ENCODE data around the gene SDF2L1. TPM values are rescaled to one million over a fixed set of nuclear protein-coding genes. Genes with fewer than 3 reads are reported as not detected.
"Not testable (repeated sequence)": the region's sequence is repeated elsewhere in the genome, so short reads cannot be mapped to it uniquely, and the experiment has no call there.

The SDF2L1 gene
- total RNA-seq, 1 experiment from 2014 or later, result 12.8 TPM

GRCh38 chr22:21691816-21692215 lies 49.7 kb downstream of the SDF2L1 start:
- DNase-seq, result no peak
- no peaks in the 10 kb centered on the region for H3K9me3 ChIP-seq (replicated peaks)
- no peaks in the 10 kb centered on the region for H3K27me3 ChIP-seq
- no peak overlapping the region for H3K27ac ChIP-seq
- peaks cover 2% of the 10 kb centered on the region; the same call in 1 of the 2 replicates for H3K4me1 ChIP-seq
- peaks cover 10% of the 10 kb centered on the region for H3K36me3 ChIP-seq
- no peak overlapping the region for H3K4me3 ChIP-seq

GRCh38 chr22:21692856-21693255 lies 50.8 kb downstream of the SDF2L1 start:
- not testable (repeated sequence) for H3K27ac ChIP-seq; H3K4me3 ChIP-seq; H3K4me1 ChIP-seq; H3K9me3 ChIP-seq (replicated peaks); H3K27me3 ChIP-seq; H3K36me3 ChIP-seq; DNase-seq

- Histone ChIP-seq H3K4me1 (peaks cover 2% of the 10 kb centered on the region; the same call in 1 of the 2 replicates), H3K27ac (no peak overlapping the region), H3K36me3 (peaks cover 7% of the 10 kb centered on the region), H3K27me3 (no peaks in the 10 kb centered on the region), H3K9me3 (replicated peaks) (no peaks in the 10 kb centered on the region), H3K4me3 (no peak overlapping the region)
- DNase-seq, result no peak
These were observed 51.4 kb downstream of the SDF2L1 start for GRCh38 chr22:21693333-21693998.

Other genes starting within 250 kb of the SDF2L1 start
- gene HIC2, start 224.9 kb upstream of the SDF2L1 start, total RNA-seq (2014; rRNA removed; shearing (Covaris generic)), result 20.8 and 21.5 TPM in 2 replicates
- 0.18 and 0.67 TPM in 2 replicates for gene TMEM191C, start 174.9 kb upstream of the SDF2L1 start, total RNA-seq (2014; rRNA removed; shearing (Covaris generic))
- gene RIMBP3C, start 90.8 kb upstream of the SDF2L1 start, total RNA-seq (2014; rRNA removed; shearing (Covaris generic)), result 0.28 and 0.49 TPM in 2 replicates
- 102 and 103 TPM in 2 replicates for gene UBE2L3, start 74.6 kb upstream of the SDF2L1 start, total RNA-seq (2014; rRNA removed; shearing (Covaris generic))
- 7.8 and 8.9 TPM in 2 replicates for gene YDJC, start 12.3 kb upstream of the SDF2L1 start, total RNA-seq (2014; rRNA removed; shearing (Covaris generic))
- gene CCDC116, start 9.5 kb upstream of the SDF2L1 start, total RNA-seq (2014; rRNA removed; shearing (Covaris generic)), result 0.38 TPM in 1 of 2 replicates, not detected in the other
- 24.8 and 29.7 TPM in 2 replicates for gene PPIL2, start 23.7 kb downstream of the SDF2L1 start, total RNA-seq (2014; rRNA removed; shearing (Covaris generic))
- 3.2 and 4.0 TPM in 2 replicates for gene YPEL1, start 93.5 kb downstream of the SDF2L1 start, total RNA-seq (2014; rRNA removed; shearing (Covaris generic))
- 97.9 and 98.8 TPM in 2 replicates for gene MAPK1, start 225.3 kb downstream of the SDF2L1 start, total RNA-seq (2014; rRNA removed; shearing (Covaris generic))